ENCODE results near the gene RASSF6.
"Not testable (repeated sequence)": the region's sequence is repeated elsewhere in the genome, so short reads cannot be mapped to it uniquely, and the experiment has no call there.

The RASSF6 gene

DNA sequence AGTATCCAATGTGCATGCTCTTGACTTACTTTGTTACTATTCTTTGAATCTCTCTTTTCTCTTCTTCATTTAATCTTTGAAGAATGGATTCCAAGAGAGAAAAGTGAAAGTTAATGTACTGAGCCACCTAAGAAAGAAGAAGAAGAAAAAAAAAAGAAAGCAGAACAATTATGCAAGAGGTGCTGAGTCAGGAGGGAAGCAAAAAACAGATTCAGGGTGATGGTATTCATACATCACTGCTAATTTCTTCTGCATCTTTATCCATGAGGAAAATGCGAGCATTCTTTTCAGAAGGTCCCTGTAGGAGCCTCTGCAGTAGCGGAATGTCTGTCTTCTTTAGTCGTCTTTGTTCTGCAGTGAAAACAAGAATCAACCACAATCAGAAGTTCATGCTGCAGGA, 43.9 kb downstream of the RASSF6 start:
- DNase-seq (ENCODE audit: low read depth in 3 of 3): no peak

DNA sequence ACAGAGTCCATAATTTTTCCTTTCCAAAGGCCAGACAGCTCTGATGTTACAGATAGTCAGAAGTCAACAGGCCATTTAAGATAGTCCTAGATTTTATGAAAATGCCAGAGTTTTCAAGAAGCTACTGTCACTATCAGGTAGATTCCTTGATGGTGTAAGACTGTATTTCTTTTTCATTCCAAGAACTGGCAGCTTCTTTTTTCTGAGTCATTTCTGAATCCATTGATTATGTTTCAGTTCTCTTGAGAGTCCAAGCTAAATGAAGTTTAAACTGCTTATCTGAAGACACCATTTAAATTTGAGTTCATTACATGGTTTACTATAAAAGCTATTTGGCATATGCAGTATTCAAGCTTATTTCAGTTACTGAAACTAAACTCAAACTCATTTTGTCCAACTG, 44.6 kb downstream of the RASSF6 start:
- no peak for DNase-seq (ENCODE audit: low read depth in 3 of 3)

DNA sequence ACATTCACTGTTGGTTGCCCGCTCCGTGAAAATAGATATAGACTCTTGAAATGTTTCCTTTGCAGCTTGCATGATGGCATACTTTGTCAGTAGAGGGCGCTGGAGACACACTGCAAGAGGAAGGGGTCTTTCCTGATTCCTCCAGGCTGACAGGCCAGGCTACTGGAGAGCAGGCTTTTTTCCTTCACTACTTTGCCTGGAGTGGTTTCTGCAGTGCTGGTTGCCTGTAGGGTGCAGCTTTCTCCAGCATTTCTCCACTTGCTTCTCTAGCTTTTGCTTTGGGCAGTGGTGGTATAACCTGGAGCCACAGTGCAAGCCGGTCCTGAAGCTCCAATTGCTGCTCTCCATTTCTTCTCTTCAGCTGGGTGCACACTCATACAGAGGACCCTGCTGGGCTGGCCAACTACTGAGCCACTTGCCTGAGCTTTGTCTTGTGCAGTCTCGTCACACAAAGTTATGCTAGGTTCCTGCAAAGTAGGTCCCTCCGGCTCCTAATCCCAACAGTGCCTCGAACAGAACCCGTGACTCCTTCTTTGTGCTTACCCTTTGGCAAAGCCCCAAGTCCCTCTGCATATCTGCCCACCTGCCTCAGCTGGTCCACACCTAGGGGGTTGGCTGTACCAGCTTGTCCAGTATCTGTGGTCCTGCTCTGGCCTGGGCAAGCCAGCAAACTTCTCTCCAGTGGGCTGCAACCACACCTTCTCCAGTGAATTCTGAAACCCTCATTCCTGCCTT, 46.3 kb downstream of the RASSF6 start:
- DNase-seq (ENCODE audit: low read depth in 3 of 3): peak in 1 of 3 experiments; percentile 4

DNA sequence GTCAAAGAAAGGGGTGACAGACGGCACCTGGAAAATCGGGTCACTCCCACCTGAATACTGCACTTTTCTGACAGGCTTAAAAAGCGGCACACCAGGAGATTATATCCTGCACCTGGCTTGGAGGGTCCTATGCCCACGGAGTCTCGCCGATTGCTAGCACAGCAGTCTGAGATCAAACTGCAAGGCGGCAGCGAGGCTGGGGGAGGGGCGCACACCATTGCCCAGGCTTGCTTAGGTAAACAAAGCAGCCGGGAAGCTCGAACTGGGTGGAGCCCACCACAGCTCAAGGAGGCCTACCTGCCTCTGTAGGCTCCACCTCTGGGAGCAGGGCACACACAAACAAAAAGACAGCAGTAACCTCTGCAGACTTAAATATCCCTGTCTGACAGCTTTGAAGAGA, 69.4 kb downstream of the RASSF6 start:
- DNase-seq (ENCODE audit: low read depth in 3 of 3): not testable (repeated sequence)

DNA sequence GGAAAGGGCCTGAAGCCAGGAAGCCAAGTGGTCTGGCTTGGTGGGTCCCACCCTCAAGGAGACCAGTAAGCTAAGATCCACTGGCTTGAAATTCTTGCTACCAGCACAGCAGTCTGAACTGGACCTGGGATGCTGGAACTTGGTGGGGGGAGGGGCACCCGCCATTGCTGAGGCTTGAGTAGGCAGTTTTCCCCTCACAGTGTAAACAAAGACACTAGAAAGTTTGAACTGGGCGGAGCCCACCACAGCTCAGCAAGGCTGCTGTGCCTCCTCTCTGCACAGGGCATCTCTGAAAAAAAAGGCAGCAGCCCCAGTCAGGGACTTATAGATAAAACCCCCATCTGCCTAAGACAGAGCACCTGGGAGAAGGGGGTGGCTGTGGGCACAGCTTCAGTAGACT, 75.6 kb downstream of the RASSF6 start:
- no peak for DNase-seq (ENCODE audit: low read depth in 3 of 3)

DNA sequence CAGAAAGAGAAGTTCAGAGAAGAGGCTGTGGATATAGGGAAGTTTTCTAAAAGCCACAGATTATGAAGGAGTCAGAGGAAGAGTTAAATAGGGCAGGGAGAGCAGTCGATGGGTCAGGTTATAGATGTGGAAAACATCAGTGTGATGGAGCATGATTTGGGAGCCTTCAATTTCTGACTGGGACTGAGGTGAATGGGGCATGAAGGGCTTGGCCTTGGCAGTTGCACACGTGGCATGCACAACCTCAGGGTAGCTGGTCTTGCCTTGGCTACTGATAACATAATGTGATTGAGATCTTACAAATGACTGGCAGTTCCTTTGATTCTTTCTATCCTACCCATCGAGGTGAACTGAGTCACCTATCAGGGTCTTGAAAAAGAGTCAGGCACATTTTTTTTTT, 79.0 kb downstream of the RASSF6 start:
- DNase-seq (ENCODE audit: low read depth in 3 of 3): no peak

DNA sequence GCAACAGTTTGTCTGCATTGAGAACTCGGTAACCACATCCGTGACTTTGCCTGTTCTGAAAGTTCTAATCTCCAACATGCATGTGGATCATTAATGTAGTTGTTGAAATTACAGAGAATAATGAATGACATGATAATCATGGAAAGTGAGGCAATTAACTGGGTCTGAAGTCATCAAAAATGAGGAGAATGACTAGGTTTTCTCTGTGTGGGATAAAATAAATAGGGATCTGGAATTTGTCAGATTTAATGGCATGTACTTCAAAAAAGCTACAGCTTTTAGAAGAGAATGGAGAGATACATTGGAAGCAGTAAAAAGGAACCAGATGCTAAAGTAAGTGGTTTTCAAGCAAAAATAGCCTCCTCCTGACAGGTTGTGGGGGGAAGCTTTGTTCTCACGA, 79.4 kb downstream of the RASSF6 start:
- no peak for DNase-seq (ENCODE audit: low read depth in 3 of 3)

DNA sequence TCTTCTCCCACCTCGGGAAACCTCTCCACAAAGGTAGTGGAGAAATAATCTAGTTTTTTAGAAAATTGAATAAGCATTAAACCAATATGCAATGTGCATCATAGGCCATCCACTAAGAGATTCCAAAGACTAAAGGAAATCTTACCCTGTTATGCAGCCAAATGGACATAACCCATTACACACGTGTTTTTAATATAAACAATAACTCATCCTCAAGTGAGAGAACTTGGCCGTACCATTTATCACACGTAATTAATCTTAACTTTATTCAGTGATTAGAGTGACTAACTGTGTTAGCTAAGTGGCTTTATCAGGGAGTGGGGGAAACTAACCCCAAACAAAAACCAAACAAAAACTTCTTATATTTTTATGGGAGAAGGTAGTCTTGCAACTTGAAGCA, 80.8 kb downstream of the RASSF6 start:
- DNase-seq (ENCODE audit: low read depth in 3 of 3): no peak

DNA sequence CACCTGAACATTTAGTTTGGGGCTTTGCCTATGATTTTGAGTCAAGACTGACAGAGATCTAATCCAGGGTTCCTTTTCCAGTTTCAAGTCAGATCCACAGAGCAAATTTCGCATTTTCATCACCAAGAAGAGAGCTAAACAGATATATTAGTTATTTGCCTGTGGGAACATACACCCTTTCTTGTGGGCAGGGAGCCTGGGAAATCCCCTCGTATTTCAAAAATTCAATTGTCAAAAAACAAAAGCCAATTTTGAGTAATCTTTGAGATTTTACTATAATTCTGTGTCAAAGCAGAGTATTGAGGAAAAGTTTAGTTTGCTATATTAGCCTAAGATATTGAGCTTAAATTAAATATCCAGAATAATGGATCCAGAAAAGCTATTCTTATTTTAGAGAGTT, 82.1 kb downstream of the RASSF6 start:
- no peak for DNase-seq (ENCODE audit: low read depth in 3 of 3)

DNA sequence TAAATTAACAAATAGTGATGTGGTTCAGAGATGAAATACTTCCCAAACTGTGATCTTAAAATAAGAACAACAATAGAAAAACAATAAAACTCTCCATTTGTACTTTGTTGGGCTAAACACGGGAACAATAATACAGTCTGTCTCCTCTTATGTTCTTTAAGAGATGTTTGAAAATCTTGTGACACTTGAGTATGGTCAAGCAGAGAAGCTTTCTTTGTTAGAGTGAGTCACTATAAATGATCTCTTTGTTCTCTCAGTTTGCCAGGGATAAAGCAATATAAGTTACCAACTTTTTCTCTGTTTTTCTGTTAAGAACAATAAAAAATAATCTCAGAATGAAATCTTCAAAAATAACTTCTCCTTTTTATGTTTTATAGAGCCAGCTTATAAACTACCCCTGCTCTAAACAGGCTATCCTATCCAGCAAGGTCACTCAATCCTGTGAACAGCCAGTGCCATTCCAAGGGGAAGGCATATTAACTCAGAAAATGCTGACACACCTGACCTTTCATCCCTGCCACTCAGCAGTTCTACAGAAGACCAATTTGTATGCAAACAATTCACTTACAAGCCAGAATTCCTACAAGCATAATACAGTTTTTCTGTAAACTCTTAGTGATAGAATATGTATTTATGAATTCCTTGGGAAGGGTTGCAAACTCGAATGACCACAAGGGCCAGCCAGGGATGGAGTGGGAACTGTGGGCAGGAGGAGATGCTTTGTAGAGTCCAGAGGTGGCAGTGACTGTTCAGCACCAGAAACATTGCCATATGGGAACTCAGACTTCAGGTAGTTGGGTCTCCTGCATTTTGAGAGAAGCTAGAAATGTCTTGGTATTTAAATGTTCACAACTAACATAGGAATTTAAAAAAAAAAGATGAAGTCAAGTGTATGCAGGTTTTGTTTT, 86.5 kb downstream of the RASSF6 start:
- DNase-seq (ENCODE audit: low read depth in 3 of 3): no peak

DNA sequence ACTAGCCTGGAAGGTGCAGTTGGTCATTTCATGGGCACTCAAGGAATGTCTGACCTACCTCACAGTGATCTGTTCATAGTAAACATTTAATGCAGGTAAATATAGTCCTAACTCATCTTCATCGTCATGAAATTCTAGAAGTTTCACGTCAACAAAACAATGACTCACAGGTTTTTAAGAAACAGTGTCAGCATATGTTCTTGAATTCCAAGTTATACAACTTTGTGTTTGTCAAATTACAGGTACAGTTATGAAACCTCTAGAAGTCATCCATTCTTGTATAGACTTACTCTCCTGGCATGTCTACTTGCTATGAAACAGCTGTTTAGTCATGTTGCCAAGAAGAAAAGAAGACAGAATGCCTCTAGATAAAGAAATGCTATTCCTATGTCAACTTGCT, 92.1 kb downstream of the RASSF6 start:
- no peak for DNase-seq (ENCODE audit: low read depth in 3 of 3)

DNA sequence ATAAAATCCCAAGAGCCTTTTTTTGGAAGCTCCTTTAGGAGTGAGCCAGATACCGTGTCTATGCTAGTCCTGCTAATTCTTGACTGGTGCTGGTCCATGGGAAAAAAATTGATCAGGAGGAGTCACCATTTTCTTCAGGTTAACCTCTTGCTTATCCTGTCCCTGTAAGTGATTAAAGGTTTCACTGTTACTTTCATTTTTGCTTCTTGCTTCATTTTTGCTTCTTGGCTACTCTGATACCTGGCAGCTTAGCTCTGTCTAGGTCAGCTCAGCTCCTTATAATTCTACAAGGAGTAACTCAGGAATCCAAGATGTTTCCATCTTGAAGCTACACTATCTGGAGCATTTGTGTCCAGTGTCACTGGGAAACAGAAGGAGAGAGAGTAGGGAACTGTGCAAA, 93.0 kb downstream of the RASSF6 start:
- DNase-seq (ENCODE audit: low read depth in 3 of 3): no peak

DNA sequence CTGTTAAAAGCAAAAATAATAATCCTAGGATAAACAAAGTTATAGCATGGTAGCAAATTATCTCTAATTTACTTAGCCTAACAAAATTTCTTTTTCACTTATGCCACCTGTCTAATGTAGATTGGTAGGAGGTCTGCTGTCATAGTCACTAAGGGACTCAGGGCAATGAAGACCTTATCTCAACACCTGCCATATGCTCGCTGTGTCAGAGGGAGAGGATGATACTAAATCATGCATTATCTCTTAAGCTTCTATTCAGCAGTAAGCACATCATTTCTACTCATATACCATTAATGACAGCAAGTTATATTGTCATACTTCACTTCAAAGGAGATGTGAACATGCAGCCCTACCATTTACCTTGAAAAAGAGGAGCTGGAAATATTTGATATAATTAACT, 94.6 kb downstream of the RASSF6 start:
- no peak for DNase-seq (ENCODE audit: low read depth in 3 of 3)

DNA sequence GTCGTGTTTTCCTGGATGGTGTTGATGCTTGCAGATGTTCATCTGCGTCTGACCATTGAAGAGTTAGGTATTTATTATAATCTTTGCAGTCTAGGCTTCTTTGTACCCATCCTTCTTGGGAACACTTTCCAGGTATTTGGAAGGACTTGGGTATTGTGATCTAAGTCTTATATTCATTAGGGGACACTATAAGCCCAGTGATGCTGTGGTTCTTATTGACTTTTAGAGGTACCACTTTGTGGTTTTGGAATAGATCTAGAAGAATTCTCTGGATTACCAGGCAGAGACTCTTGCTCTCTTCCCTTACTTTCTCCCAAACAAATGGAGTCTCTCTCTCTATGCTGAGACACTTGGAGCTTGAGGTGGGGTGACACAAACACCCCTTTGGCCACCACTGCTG, 97.1 kb downstream of the RASSF6 start:
- no peak for DNase-seq (ENCODE audit: low read depth in 3 of 3)

Data from stimulated activated CD4-positive, alpha-beta T cell treated with anti-CD3 and anti-CD28 coated beads, TNF-alpha, amount 100 ng/mL, for 24 hours (primary cell).